Common myeloid progenitor, CD34-positive (primary cell): ENCODE data around the gene UBTD1.

ENCODE experiments used
- CTCF ChIA-PET: fragments of 350-600 bp; sonication (Branson Sonifier 250); formaldehyde crosslinking; loops from one replicate; lab custom pipeline; 2021; ENCODE audit warnings: antibody characterized with exemption; lab: Charles Lee
- POLR2A ChIA-PET: fragments of 350-600 bp; sonication (Branson Sonifier 250); formaldehyde crosslinking; loops from one replicate; lab custom pipeline; 2021; ENCODE audit warnings: antibody characterized with exemption; lab: Charles Lee
- DNase-seq, 3 donors: peaks; one replicate each; pipeline versions ENCODE4 v3.0.0 to v3.0.0-alpha.2; 2013
- H3K27ac ChIP-seq, 2 experiments: 1 replicate in 1 of 2; 2 replicates in 1 of 2; pipeline ENCODE4 v1.7.0; 2013; ENCODE audit warnings: inconsistent platforms in 2 of 2, low read length in 2 of 2, mild to moderate bottlenecking in 2 of 2, low read depth in 1 of 2, moderate library complexity in 1 of 2; ENCODE audit not compliant: severe bottlenecking in 2 of 2, insufficient read depth in 1 of 2, poor library complexity in 1 of 2
- H3K27me3 ChIP-seq, 5 experiments: replicated peaks in 2 of 5; 1 replicate in 3 of 5; 2 replicates in 2 of 5; pipeline versions ENCODE4 v1.6.1 to v1.7.0; 2013; ENCODE audit warnings: low read length in 4 of 5, mild to moderate bottlenecking in 2 of 5, moderate library complexity in 2 of 5, inconsistent platforms in 1 of 5; ENCODE audit not compliant: insufficient read depth in 5 of 5, control insufficient read depth in 4 of 5
- H3K36me3 ChIP-seq, 4 experiments: 1 replicate in 2 of 4; 2 replicates in 2 of 4; pipeline versions ENCODE4 v1.6.1 to v1.7.0; 2013; ENCODE audit warnings: low read length in 3 of 4, control low read depth in 1 of 4, mild to moderate bottlenecking in 1 of 4; ENCODE audit not compliant: control insufficient read depth in 4 of 4, insufficient read depth in 4 of 4
- H3K4me1 ChIP-seq, 4 experiments: 1 replicate in 3 of 4; 2 replicates in 1 of 4; pipeline versions ENCODE4 v1.6.1 to v1.7.1; 2013; ENCODE audit warnings: low read length in 3 of 4, mild to moderate bottlenecking in 3 of 4, control low read depth in 1 of 4, inconsistent platforms in 1 of 4, moderate library complexity in 1 of 4; ENCODE audit not compliant: control insufficient read depth in 4 of 4, insufficient read depth in 4 of 4; ENCODE audit errors: control extremely low read depth in 1 of 4
- H3K4me3 ChIP-seq, 7 experiments: 1 replicate in 4 of 7; 2 replicates in 3 of 7; pipeline versions ENCODE4 v1.5.1 to v1.7.0; 2013; ENCODE audit warnings: mild to moderate bottlenecking in 7 of 7, low read length in 6 of 7, moderate library complexity in 6 of 7, inconsistent platforms in 2 of 7, low read depth in 2 of 7, control low read depth in 1 of 7; ENCODE audit not compliant: insufficient read depth in 4 of 7, control insufficient read depth in 1 of 7; ENCODE audit errors: extremely low read depth in 1 of 7
- H3K9me3 ChIP-seq, 5 experiments: 1 replicate in 4 of 5; 2 replicates in 1 of 5; pipeline versions ENCODE4 v1.6.1 to v1.7.1; 2013; ENCODE audit warnings: low read length in 4 of 5, mild to moderate bottlenecking in 2 of 5, inconsistent platforms in 1 of 5, low read depth in 1 of 5, moderate library complexity in 1 of 5; ENCODE audit not compliant: control insufficient read depth in 4 of 5, insufficient read depth in 2 of 5; ENCODE audit errors: control extremely low read depth in 1 of 5
- WGBS: methylation state at CpG from one replicate; pipeline ENCODE4 v1.1.5; 2013; ENCODE audit not compliant: insufficient coverage; 5-methylcytosine and 5-hydroxymethylcytosine counted together

UBTD1 gene

GRCh38 chr10:97596101-97597082 lies 97.7 kb downstream of the UBTD1 start:
- CTCF ChIA-PET, result interaction anchor here (1.1 to 2.4 kb wide), 4 partner anchors 10 to 27 kb away, joined by 4 to 8 read pairs (median 6); partner anchors contain the start of gene ANKRD2
- 89% methylated on average over 10 of the region's 10 CpGs for WGBS
- POLR2A ChIA-PET, result interaction anchor here (0.6 kb wide), 1 partner anchor 31 kb away, joined by 4 read pairs; no protein-coding TSS in a partner anchor
- Histone ChIP-seq H3K36me3 (no peaks in the 10 kb centered on the region), H3K9me3 (no peaks in the 10 kb centered on the region), H3K27me3 (no peaks in the 10 kb centered on the region), H3K27ac (no peak overlapping the region), H3K4me1 (peaks cover 0 to 2% (median 0%) of the 10 kb centered on the region in 4 experiments), H3K4me3 (no peak overlapping the region)
- DNase-seq, result peak in 2 of 3 donors; percentile 11 to 14

GRCh38 chr10:97597778-97598177 lies 99.1 kb downstream of the UBTD1 start:
- CTCF ChIA-PET, result interaction anchor here (1.4 to 2.4 kb wide), 3 partner anchors 13 to 28 kb away, joined by 5 to 8 read pairs (median 8); partner anchors contain the start of gene ANKRD2
- H3K27me3 ChIP-seq, result peaks cover 0 to 4% (median 0%) of the 10 kb centered on the region in 5 experiments
- no peak overlapping the region for H3K4me3 ChIP-seq
- H3K9me3 ChIP-seq, result no peaks in the 10 kb centered on the region
- no peak overlapping the region for H3K27ac ChIP-seq
- peak in 2 of 3 donors; percentile 50 to 65 for DNase-seq
- peaks cover 0 to 2% (median 0%) of the 10 kb centered on the region in 4 experiments for H3K4me1 ChIP-seq
- POLR2A ChIA-PET, result no interaction called here
- no CpG with 5 or more reads among the region's 2 CpGs for WGBS
- H3K36me3 ChIP-seq, result no peaks in the 10 kb centered on the region

- POLR2A ChIA-PET, result interaction anchor here (0.7 kb wide), 1 partner anchor 28 kb away, joined by 3 read pairs; no protein-coding TSS in a partner anchor
Observed at GRCh38 chr10:97598407-97599271, 99.9 kb downstream of the UBTD1 start.

GRCh38 chr10:97599272-97599619 lies 100.5 kb downstream of the UBTD1 start:
- peaks cover 0 to 2% (median 0%) of the 10 kb centered on the region in 4 experiments for H3K4me1 ChIP-seq
- no peak overlapping the region for H3K4me3 ChIP-seq
- no peaks in the 10 kb centered on the region for H3K36me3 ChIP-seq
- H3K27ac ChIP-seq, result no peak overlapping the region
- no peaks in the 10 kb centered on the region for H3K9me3 ChIP-seq
- POLR2A ChIA-PET, result no interaction called here
- CTCF ChIA-PET, result interaction anchor here (1.2 to 1.6 kb wide), 2 partner anchors 13 to 28 kb away, joined by 3 read pairs; no protein-coding TSS in a partner anchor
- peaks cover 0 to 4% (median 0%) of the 10 kb centered on the region in 5 experiments for H3K27me3 ChIP-seq
- 94% methylated on average over 3 of the region's 6 CpGs for WGBS
- no peak for DNase-seq

More at GRCh38 chr10:97598407-97599271, 99.9 kb downstream of the UBTD1 start:
- CTCF ChIA-PET, result interaction anchor here (1.2 to 2.4 kb wide), 3 partner anchors 12 to 26 kb away, joined by 3 to 8 read pairs (median 8); partner anchors contain the start of gene ANKRD2
- no peak overlapping the region for H3K4me3 ChIP-seq
- 98% methylated on average over 9 of the region's 19 CpGs for WGBS
- H3K27me3 ChIP-seq, result peaks cover 0 to 4% (median 0%) of the 10 kb centered on the region in 5 experiments
- H3K36me3 ChIP-seq, result no peaks in the 10 kb centered on the region
- H3K4me1 ChIP-seq, result peaks cover 0 to 2% (median 0%) of the 10 kb centered on the region in 4 experiments
- no peaks in the 10 kb centered on the region for H3K9me3 ChIP-seq
- H3K27ac ChIP-seq, result no peak overlapping the region
- DNase-seq, result no peak

- H3K27ac ChIP-seq, result no peak overlapping the region
- DNase-seq, result no peak
- POLR2A ChIA-PET, result no interaction called here
- H3K9me3 ChIP-seq, result no peaks in the 10 kb centered on the region
- peaks cover 0 to 2% (median 0%) of the 10 kb centered on the region in 4 experiments for H3K4me1 ChIP-seq
- no peaks in the 10 kb centered on the region for H3K36me3 ChIP-seq
- 100% methylated on average over 1 of the region's 1 CpG for WGBS
- H3K27me3 ChIP-seq, result peaks cover 0 to 4% (median 0%) of the 10 kb centered on the region in 5 experiments
- H3K4me3 ChIP-seq, result no peak overlapping the region
- CTCF ChIA-PET, result interaction anchor here (0.9 to 1.6 kb wide), 2 partner anchors 25 to 26 kb away, joined by 3 to 4 read pairs; no protein-coding TSS in a partner anchor
Observed at GRCh38 chr10:97600616-97601015, 101.9 kb downstream of the UBTD1 start.

- POLR2A ChIA-PET, result no interaction called here
- H3K27ac ChIP-seq, result no peak overlapping the region
- WGBS, result 95% methylated on average over 17 of the region's 21 CpGs
- no peak for DNase-seq
- no peaks in the 10 kb centered on the region for H3K36me3 ChIP-seq
- H3K4me3 ChIP-seq, result no peak overlapping the region
- no peaks in the 10 kb centered on the region for H3K9me3 ChIP-seq
- H3K4me1 ChIP-seq, result peaks cover 0 to 2% (median 0%) of the 10 kb centered on the region in 4 experiments
- CTCF ChIA-PET, result interaction anchor here (0.9 kb wide), 1 partner anchor 26 kb away, joined by 4 read pairs; no protein-coding TSS in a partner anchor
- peaks cover 0 to 4% (median 0%) of the 10 kb centered on the region in 5 experiments for H3K27me3 ChIP-seq
Observed at GRCh38 chr10:97601268-97602215, 102.8 kb downstream of the UBTD1 start.
